RWPE2 (cell line): ENCODE data around the gene STRIP2.
"Not testable (repeated sequence)": the region's sequence is repeated elsewhere in the genome, so short reads cannot be mapped to it uniquely, and the experiment has no call there.

Source experiments
- ATAC-seq: fragments of 200-7000 bp; cut with Tn5 transposase; 3 replicates; pipeline ENCODE4 v1.9.1; 2021; ENCODE audit warnings: low read depth
- DNase-seq: peaks from one replicate; pipeline ENCODE4 v3.0.0-alpha.2; 2020; ENCODE audit warnings: low spot score
- H3K27ac ChIP-seq: fragments of 450-650 bp; 2 replicates; pipeline ENCODE4 v1.5.1; 2017; ENCODE audit warnings: mild to moderate bottlenecking; ENCODE audit not compliant: poor library complexity, severe bottlenecking
- H3K27me3 ChIP-seq: fragments of 250-450 bp; sonication (Bioruptor Pico); 2 replicates; pipeline ENCODE4 v1.5.1; 2021; ENCODE audit warnings: mild to moderate bottlenecking, moderate library complexity; ENCODE audit not compliant: insufficient read depth, poor library complexity, severe bottlenecking
- H3K36me3 ChIP-seq: fragments of 250-450 bp; sonication (Bioruptor Pico); 2 replicates; pipeline ENCODE4 v1.5.1; 2020; ENCODE audit warnings: low read depth, mild to moderate bottlenecking, moderate library complexity
- H3K4me1 ChIP-seq: fragments of 250-450 bp; sonication (Bioruptor Pico); 2 replicates; pipeline ENCODE4 v1.5.1; 2021; ENCODE audit warnings: mild to moderate bottlenecking, moderate library complexity; ENCODE audit not compliant: insufficient read depth, poor library complexity, severe bottlenecking
- H3K4me3 ChIP-seq: fragments of 250-450 bp; sonication (Bioruptor Pico); 2 replicates; pipeline ENCODE4 v1.5.1; 2021; ENCODE audit warnings: mild to moderate bottlenecking, moderate library complexity; ENCODE audit not compliant: severe bottlenecking
- H3K9me3 ChIP-seq: fragments of 250-450 bp; sonication (Bioruptor Pico); 2 replicates; pipeline ENCODE4 v1.5.1; 2021; ENCODE audit warnings: mild to moderate bottlenecking, moderate library complexity; ENCODE audit not compliant: severe bottlenecking
- TF ChIP-seq, protein P1 (sequence below): fragments of 450-650 bp; IDR thresholded peaks from one replicate; pipeline ENCODE4 v1.5.1; 2017; ENCODE audit warnings: mild to moderate bottlenecking, moderate library complexity; ENCODE audit not compliant: poor library complexity, severe bottlenecking

Gene STRIP2

DNA sequence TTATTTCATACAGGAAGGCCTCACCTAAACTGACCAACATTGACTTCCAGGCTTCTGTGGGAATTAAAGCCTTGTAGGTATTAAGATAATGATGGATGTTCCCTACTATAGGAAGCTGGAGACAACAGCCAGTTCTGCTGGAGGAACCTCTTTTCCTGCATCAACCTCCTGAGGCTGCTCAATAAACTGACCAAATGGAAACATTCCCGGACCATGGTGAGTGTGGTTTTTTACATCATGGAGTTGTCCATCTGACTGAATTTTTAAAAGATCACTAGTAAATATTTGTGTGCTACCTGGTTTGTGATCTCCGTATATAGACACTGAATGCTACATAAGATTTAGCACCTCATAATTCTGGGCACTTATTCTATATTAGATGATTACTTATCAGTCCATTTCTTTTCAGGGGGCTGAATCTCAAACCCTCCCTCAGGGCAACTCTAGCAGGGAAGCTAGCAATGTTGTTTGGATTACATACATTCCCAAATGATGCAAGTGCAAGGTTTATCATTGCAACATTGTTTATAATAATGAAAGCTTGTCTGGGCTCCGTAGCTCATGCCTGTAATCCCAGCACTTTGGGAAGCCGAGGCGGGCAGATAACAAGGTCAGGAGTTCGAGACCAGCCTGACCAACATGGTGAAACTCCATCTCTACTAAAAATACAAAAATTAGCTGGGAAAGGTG is 46.6 kb downstream of the STRIP2 start:
- Histone ChIP-seq H3K4me1 (no peaks in the 10 kb centered on the region), H3K27ac (no peak overlapping the region), H3K36me3 (peaks cover 24% of the 10 kb centered on the region), H3K9me3 (no peaks in the 10 kb centered on the region), H3K27me3 (no peaks in the 10 kb centered on the region), H3K4me3 (no peak overlapping the region)
- DNase-seq (no peak), ATAC-seq (no peak)
- TF ChIP-seq, protein P1, sequence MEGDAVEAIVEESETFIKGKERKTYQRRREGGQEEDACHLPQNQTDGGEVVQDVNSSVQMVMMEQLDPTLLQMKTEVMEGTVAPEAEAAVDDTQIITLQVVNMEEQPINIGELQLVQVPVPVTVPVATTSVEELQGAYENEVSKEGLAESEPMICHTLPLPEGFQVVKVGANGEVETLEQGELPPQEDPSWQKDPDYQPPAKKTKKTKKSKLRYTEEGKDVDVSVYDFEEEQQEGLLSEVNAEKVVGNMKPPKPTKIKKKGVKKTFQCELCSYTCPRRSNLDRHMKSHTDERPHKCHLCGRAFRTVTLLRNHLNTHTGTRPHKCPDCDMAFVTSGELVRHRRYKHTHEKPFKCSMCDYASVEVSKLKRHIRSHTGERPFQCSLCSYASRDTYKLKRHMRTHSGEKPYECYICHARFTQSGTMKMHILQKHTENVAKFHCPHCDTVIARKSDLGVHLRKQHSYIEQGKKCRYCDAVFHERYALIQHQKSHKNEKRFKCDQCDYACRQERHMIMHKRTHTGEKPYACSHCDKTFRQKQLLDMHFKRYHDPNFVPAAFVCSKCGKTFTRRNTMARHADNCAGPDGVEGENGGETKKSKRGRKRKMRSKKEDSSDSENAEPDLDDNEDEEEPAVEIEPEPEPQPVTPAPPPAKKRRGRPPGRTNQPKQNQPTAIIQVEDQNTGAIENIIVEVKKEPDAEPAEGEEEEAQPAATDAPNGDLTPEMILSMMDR = no peak

DNA sequence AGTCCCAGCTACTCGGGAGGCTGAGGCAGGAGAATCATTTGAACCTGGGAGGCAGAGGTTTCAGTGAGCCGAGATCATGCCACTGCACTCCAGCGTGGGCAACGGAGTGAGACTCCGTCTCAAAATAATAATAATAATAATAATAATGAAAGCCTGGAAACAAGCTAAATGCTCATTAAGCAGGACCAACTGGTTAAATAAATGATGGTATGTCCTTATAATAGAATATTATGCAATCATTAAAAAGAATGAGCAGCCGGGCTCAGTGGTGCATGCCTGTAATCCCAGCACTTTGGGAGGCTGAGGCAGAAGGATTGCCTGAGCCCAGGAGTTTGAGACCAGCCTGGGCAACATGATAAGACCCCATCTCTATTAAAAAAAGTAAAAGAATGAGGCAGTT is 47.1 kb downstream of the STRIP2 start:
- not testable (repeated sequence) for H3K4me3 ChIP-seq, DNase-seq, H3K4me1 ChIP-seq, ATAC-seq, H3K27me3 ChIP-seq, H3K9me3 ChIP-seq, H3K27ac ChIP-seq
- H3K36me3 ChIP-seq = peaks cover 24% of the 10 kb centered on the region

DNA sequence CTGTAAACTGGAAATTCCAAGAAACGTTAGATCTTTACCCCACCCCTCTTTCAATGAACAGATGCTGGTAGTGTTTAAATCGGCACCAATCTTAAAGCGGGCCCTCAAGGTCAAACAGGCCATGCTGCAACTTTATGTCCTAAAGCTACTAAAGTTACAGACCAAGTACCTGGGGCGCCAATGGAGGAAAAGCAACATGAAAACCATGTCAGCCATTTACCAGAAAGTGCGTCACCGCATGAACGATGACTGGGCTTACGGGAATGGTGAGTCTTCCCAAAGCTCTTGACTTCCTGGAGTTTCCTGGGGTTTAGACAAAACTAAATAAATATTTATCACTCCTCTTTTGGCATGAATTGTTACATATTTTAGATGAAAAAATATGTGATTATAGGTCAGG is 48.5 kb downstream of the STRIP2 start:
- TF ChIP-seq, protein P1 = no peak
- Histone ChIP-seq H3K4me3 (no peak overlapping the region), H3K36me3 (peaks cover 24% of the 10 kb centered on the region), H3K27me3 (no peaks in the 10 kb centered on the region), H3K4me1 (no peaks in the 10 kb centered on the region), H3K9me3 (no peaks in the 10 kb centered on the region), H3K27ac (no peak overlapping the region)
- ATAC-seq (no peak), DNase-seq (no peak)

DNA sequence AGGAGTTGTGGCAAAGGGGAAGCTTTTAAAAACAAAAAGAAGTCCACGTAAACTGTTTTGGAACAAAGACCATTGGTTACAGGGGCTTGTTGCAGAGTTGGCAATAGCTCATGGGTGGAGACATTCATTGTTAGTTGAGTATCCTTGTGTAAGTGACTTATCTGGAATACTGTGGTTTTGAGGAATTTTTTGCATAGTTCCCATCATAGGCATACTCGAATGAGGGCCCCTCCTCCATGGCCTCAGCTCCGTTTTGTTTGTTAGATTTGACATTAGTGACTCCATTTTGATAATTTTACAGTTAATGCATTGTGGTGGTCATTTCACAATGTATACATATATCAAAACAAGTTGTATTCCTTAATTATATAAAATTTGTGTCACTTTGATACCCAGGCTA is 55.3 kb downstream of the STRIP2 start:
- H3K27ac ChIP-seq = no peak overlapping the region
- no peaks in the 10 kb centered on the region for H3K4me1 ChIP-seq
- no peak overlapping the region for H3K4me3 ChIP-seq
- no peaks in the 10 kb centered on the region for H3K9me3 ChIP-seq
- TF ChIP-seq, protein P1 = no peak
- ATAC-seq (no peak), DNase-seq (no peak)
- H3K27me3 ChIP-seq = no peaks in the 10 kb centered on the region
- H3K36me3 ChIP-seq = peaks cover 3% of the 10 kb centered on the region; the same call in 1 of the 2 replicates

DNA sequence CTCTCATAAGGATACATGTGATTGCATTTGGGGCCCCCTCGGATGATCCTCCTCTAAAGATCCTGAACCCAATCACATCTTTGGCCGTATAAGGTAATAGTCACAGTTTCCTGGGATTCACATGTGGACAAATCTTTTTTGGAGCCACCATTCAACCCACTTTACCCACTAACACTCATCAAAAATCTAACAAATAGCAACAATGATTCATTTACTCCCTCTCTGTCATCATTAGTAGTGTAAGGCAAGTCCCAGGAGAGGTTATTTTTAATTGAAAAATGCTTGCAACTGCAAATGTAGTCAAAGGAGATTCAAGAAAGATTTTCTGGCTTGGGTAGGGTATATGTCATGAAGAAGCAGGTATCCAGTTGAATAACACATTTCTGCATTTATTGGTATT is 58.2 kb downstream of the STRIP2 start:
- ATAC-seq = no peak
- TF ChIP-seq, protein P1 = no peak
- Histone ChIP-seq H3K36me3 (no peaks in the 10 kb centered on the region), H3K4me3 (no peak overlapping the region), H3K4me1 (no peaks in the 10 kb centered on the region), H3K27ac (no peak overlapping the region), H3K9me3 (no peaks in the 10 kb centered on the region), H3K27me3 (no peaks in the 10 kb centered on the region)
- DNase-seq = no peak
